Activated B cell treated with CpG ODN at 0.5 μM for 24 hours (primary cell): Measurements from ENCODE around the gene ZFYVE21. TPM values are rescaled to one million over a fixed set of nuclear protein-coding genes. Genes with fewer than 3 reads are reported as not detected.

Experiments used
- ATAC-seq: fragments of 200-7000 bp; cut with Tn5 transposase; one replicate; pipeline ENCODE4 v1.10.0; 2021; ENCODE audit warnings: low read depth, mild to moderate bottlenecking, moderate library complexity
- CTCF ChIA-PET: fragments of 350-600 bp; sonication (Branson Sonifier 250); formaldehyde crosslinking; loops from one replicate; lab custom pipeline; 2021; ENCODE audit warnings: antibody characterized with exemption; lab: Charles Lee
- POLR2A ChIA-PET: fragments of 350-600 bp; sonication (Branson Sonifier 250); formaldehyde crosslinking; loops from one replicate; lab custom pipeline; 2021; ENCODE audit warnings: antibody characterized with exemption; lab: Charles Lee
- DNase-seq: peaks from one replicate; pipeline ENCODE4 v3.0.0; 2022
- H3K27ac Mint-ChIP-seq: one replicate; pipeline ENCODE4 v1.8.0; 2020; ENCODE audit warnings: mixed read lengths
- H3K27me3 Mint-ChIP-seq: one replicate; pipeline ENCODE4 v1.8.0; 2021; ENCODE audit warnings: mixed read lengths
- H3K36me3 Mint-ChIP-seq: one replicate; pipeline ENCODE4 v1.8.0; 2021; ENCODE audit warnings: low read depth, mixed read lengths
- H3K4me1 Mint-ChIP-seq: one replicate; pipeline ENCODE4 v1.8.0; 2021; ENCODE audit warnings: mixed read lengths
- H3K4me3 Mint-ChIP-seq: one replicate; pipeline ENCODE4 v1.8.0; 2020; ENCODE audit warnings: mild to moderate bottlenecking, mixed read lengths
- H3K9me3 Mint-ChIP-seq: one replicate; pipeline ENCODE4 v1.8.0; 2020; ENCODE audit warnings: mixed read lengths
- CTCF ChIP-seq: fragments of 200-600 bp; IDR thresholded peaks from one replicate; pipeline ENCODE4 v1.8.0; 2022; ENCODE audit warnings: antibody characterized with exemption, mild to moderate bottlenecking
- intact Hi-C: fragments of 100-400 bp; cut with micrococcal nuclease; formaldehyde crosslinking; loops from one replicate; pipeline ENCODE4 v1.15.1; 2024
- total RNA-seq: library from RNA; stranded (reverse); gene quantifications from 2 replicates; pipeline ENCODE4 v1.2.3, GENCODE V29; 2022

ZFYVE21 gene
- total RNA-seq, 1 donor from 2014 or later = 16.7 TPM

- DNase-seq (no peak), ATAC-seq (no peak)
- ChIA-PET CTCF (no interaction called here), POLR2A (no interaction called here)
- intact Hi-C loops = no loop called here
- Mint-ChIP-seq H3K36me3 (peaks cover 29% of the 10 kb centered on the region), H3K9me3 (no peaks in the 10 kb centered on the region), H3K4me3 (no peak overlapping the region), H3K4me1 (no peaks in the 10 kb centered on the region), H3K27me3 (no peaks in the 10 kb centered on the region), H3K27ac (no peak overlapping the region)
- TF ChIP-seq CTCF = no peak
Measured at GRCh38 chr14:103728721-103729120, 13.1 kb downstream of the ZFYVE21 start.

- Mint-ChIP-seq H3K9me3 (no peaks in the 10 kb centered on the region), H3K27me3 (no peaks in the 10 kb centered on the region), H3K4me3 (no peak overlapping the region), H3K27ac (no peak overlapping the region), H3K36me3 (peaks cover 34% of the 10 kb centered on the region), H3K4me1 (no peaks in the 10 kb centered on the region)
- DNase-seq (no peak), ATAC-seq (no peak)
- intact Hi-C loops = no loop called here
- CTCF ChIA-PET = no interaction called here
- TF ChIP-seq CTCF = no peak
- POLR2A ChIA-PET = no interaction called here
Measured at GRCh38 chr14:103729496-103730448, 14.2 kb downstream of the ZFYVE21 start.

GRCh38 chr14:103730490-103731035, 15.0 kb downstream of the ZFYVE21 start:
- no peak overlapping the region for H3K4me3 Mint-ChIP-seq
- ATAC-seq = no peak
- no peaks in the 10 kb centered on the region for H3K4me1 Mint-ChIP-seq
- POLR2A ChIA-PET = no interaction called here
- intact Hi-C loops = no loop called here
- CTCF ChIA-PET = no interaction called here
- peaks cover 40% of the 10 kb centered on the region for H3K36me3 Mint-ChIP-seq
- no peaks in the 10 kb centered on the region for H3K9me3 Mint-ChIP-seq
- no peaks in the 10 kb centered on the region for H3K27me3 Mint-ChIP-seq
- no peak for DNase-seq
- TF ChIP-seq CTCF = no peak
- no peak overlapping the region for H3K27ac Mint-ChIP-seq

- H3K9me3 Mint-ChIP-seq = no peaks in the 10 kb centered on the region
- ChIA-PET CTCF (no interaction called here), POLR2A (no interaction called here)
- DNase-seq (no peak), ATAC-seq (no peak)
- no peaks in the 10 kb centered on the region for H3K27me3 Mint-ChIP-seq
- intact Hi-C loops = no loop called here
- TF ChIP-seq CTCF = no peak
- no peak overlapping the region for H3K27ac Mint-ChIP-seq
- H3K4me3 Mint-ChIP-seq = no peak overlapping the region
- H3K4me1 Mint-ChIP-seq = no peaks in the 10 kb centered on the region
- peaks cover 38% of the 10 kb centered on the region for H3K36me3 Mint-ChIP-seq
Measured at GRCh38 chr14:103731481-103731880, 15.9 kb downstream of the ZFYVE21 start.
